HG03060 (cell line): ENCODE data around the gene SDK2.

Source experiments
- ATAC-seq: cut with Tn5 transposase; IDR thresholded peaks from one replicate; pipeline ENCODE4 v1.9.1; 2021; ENCODE audit warnings: low read depth, moderate number of reproducible peaks; ENCODE audit not compliant: unreplicated experiment

Gene SDK2

GRCh38 chr17:73545109-73546032, 98.9 kb downstream of the SDK2 start:
- ATAC-seq, result no peak

DNA sequence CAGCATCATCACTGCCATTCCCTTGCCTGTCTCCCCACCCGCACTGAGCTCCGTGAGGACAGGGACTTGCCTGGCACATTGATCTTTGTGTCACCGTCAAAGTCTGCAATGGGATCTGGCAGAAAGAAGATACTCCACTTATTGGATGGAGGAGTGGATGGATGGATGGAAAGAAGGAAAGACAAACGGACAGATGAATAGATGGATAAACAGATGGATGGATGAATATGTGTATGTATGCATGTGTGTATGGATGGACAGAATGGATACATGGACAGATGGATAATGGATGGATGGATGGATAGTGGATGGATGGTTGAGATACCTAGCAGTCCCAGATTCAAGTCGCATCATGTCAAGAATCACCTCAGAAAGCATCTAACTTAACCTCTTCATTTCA, 99.9 kb downstream of the SDK2 start:
- no peak for ATAC-seq

DNA sequence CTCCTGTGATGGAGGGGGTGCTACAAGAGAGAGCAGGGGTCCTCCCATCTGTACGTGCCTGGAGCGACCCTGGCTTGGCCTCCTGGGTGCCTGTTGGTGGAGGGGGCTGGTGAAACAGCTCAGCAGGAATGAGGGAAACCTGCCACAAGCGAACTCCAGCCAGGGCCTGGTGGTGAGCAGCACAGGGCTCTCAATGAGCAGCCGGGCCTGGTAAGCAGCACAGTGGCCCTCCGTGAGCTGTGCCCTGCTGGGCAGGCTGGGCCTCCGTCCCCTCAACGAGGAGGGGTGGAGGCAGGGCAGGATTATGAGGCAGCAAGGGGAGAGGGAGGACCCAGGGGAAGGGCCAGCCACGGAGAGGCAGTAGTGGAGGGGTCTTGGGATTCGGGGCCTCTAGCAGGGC, 101.9 kb downstream of the SDK2 start:
- no peak for ATAC-seq

GRCh38 chr17:73541561-73541981, 102.7 kb downstream of the SDK2 start:
- no peak for ATAC-seq

GRCh38 chr17:73541111-73541510, 103.1 kb downstream of the SDK2 start:
- no peak for ATAC-seq

- no peak for ATAC-seq
Measured at GRCh38 chr17:73539166-73539565, 105.1 kb downstream of the SDK2 start.

- no peak for ATAC-seq
Measured at GRCh38 chr17:73538445-73538844, 105.8 kb downstream of the SDK2 start.

- ATAC-seq, result no peak
Measured at GRCh38 chr17:73536700-73537605, 107.3 kb downstream of the SDK2 start.

- ATAC-seq, result no peak
Measured at GRCh38 chr17:73535746-73536145, 108.5 kb downstream of the SDK2 start.

DNA sequence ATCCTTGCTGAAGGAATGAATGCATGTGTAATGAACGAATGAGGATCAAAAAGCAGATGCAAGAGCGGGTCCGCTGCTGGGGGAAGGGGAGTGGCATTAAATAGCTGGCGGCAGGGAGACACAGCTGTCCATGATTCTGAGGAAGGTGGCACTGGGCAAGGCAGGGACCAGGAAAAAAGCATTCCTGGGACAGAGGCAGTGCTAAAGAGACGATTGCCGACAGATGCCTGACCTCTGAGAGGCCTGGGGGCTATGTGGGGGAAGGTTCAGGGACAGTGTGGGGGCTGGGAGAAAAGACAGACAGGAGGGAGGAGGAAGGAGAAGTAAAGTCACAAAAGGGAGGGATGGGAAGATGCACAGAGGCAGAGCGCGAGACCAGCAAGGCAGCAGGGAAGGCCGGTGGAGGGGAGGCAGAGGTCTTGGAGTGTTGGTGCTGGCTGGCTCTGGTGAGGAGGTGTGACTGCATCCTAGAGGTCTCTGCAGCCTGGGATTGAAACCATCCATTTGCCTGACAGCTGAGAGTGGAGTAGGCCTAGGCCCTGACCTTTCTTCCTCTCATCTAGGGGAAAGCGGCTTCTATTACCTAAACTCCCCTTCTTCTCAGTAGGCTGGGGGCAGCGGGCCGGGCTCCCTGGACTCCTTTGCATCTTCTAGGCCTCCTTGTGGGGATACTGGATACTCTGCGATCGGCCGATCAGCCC, 109.9 kb downstream of the SDK2 start:
- ATAC-seq, result no peak

GRCh38 chr17:73533781-73534180, 110.5 kb downstream of the SDK2 start:
- no peak for ATAC-seq

DNA sequence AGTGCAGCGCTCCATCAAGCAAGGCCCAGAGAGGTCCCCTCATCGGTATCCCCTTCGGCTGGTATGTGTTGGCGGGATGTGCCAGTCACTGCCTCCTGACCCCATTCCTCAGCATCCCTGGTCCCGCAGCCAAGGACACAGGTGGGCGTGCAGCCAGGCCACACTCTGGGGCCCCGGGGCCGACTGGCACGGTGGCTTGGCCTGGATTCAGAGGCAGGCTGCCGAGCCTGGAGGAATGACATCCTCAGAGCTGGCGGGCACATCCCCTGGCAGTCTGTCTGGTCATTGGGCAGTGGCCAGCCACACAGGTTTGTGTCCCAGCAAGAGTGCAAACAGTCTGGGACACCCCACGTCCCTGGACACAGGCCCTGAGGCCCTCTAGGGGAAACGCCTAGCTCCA, 111.1 kb downstream of the SDK2 start:
- ATAC-seq, result no peak

- ATAC-seq, result no peak
Measured at GRCh38 chr17:73532421-73532901, 111.8 kb downstream of the SDK2 start.

DNA sequence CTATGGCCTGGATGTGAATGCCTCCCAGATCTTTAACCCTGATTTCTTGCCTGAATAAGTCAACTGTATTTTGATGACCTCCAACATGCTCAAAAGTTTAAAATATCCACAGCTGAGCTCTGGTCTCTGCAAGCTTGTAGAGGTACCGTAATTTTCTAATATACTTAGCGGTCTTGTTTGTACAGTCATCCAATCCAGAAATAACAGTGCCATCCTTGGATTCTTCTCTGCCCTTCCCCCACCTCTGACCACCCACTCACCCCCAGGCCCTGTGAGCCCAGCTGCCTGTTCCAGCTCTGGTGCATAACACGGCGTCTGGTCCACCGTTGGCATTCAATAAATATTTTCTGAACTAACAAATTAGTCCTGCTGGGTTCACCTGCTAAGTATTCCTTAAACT, 113.1 kb downstream of the SDK2 start:
- no peak for ATAC-seq

DNA sequence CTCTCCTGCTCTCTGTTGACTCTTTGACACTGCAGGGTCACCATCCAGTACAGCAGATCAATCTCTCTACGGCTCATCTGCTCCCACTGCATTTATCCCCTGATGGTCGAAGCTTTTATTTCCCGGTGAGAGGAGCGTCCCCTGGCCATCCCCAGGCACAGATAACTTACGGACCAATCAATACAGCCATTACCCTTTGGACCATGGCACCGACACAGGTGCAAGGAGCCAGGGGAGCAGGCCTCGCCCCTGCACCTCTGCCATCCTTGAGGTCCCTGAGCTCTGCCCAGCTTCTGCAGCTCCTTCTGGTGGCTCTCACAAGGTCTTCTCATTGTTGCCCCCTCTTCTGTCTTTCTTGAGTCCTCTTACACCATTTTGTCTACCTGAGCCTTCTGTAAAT, 115.6 kb downstream of the SDK2 start:
- ATAC-seq, result no peak

GRCh38 chr17:73526952-73527351, 117.3 kb downstream of the SDK2 start:
- ATAC-seq, result no peak

GRCh38 chr17:73524941-73525679, 119.1 kb downstream of the SDK2 start:
- no peak for ATAC-seq

GRCh38 chr17:73522696-73523095, 121.5 kb downstream of the SDK2 start:
- ATAC-seq, result no peak

DNA sequence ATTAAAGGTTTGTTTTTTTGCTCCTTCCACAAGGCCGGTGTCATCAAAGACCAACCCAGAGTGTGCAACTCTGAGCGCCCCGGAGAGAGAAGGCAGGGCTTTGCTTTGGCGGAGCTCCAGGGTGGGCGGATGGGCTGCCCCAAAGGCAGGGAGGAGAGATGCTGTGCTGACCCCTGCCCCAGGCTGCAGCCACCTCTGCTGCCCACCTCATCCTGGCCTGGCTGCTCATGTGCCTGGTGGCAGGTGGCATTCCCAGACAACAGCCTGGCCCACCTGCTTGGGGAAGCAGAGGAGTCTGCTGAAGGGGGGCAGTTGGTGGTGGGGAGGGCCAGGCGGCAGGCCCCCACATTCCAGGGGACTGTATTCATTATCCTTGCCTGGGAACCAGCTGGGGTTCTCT, 122.1 kb downstream of the SDK2 start:
- no peak for ATAC-seq

DNA sequence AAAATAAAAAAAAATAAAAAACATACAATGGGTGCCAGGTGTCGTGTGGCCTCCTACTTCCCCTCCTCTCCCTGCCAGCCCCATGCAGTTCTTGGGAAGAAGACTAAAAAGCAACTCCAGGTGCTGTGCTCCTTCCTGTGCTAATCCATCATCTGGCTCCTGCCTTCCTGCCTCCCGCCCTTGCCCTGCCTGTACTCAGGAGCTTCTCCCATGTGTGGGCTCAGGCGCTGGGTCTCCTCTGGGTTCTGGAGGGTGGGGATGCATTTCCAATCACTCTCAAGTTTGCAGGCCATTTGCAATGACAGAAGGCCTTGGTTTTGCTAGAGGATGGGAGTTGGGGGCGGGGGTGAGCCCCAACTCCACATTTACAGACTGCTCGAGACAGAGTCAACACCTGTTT, 122.9 kb downstream of the SDK2 start:
- ATAC-seq, result no peak
